HG02884 (cell line): ENCODE measurements around the gene FAM219A.
"Not testable (repeated sequence)": the region's sequence is repeated elsewhere in the genome, so short reads cannot be mapped to it uniquely, and the experiment has no call there.

Source experiments
- ATAC-seq: cut with Tn5 transposase; IDR thresholded peaks from one replicate; pipeline ENCODE4 v1.9.1; 2021; ENCODE audit warnings: mild to moderate bottlenecking, moderate library complexity; ENCODE audit not compliant: unreplicated experiment

Gene FAM219A

DNA sequence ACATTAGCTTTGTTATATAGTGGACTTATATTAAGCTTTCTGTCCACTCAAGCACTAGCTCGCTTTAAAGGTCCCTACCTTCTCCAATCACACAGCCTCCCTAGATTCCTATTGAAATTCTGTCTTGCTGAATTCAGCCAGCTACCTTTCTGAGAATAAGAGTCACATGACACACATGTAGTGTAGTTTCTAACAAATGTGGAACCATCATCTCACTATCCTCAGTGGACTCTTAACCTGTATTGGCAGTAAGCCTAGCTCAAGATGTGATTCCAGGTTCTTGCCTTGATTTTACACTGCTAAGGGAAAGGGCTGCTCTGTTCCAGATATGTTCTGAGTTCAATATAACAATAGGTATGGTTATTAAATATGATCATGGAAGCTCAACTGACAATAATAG, 11.4 kb downstream of the FAM219A start:
- ATAC-seq, result no peak

DNA sequence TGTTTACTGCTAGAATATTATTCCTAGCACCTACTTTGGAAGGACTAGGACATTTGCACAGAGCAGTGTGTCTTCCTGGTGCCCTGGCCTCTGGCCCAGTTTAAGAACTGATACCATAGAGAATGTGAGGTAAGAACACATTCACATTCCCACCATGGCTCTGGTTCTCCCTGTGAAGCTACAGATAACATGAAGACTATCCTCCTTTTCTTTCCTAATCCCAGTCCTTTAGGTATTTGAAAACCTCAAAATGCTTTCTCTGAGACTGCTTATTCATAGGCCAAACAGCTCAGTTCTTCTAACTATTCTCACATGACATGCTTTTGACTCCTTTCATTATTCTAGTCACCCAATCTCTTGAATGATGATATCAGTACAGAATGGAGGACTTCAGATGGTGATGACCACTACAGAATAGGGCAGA, 11.9 kb downstream of the FAM219A start:
- no peak for ATAC-seq

DNA sequence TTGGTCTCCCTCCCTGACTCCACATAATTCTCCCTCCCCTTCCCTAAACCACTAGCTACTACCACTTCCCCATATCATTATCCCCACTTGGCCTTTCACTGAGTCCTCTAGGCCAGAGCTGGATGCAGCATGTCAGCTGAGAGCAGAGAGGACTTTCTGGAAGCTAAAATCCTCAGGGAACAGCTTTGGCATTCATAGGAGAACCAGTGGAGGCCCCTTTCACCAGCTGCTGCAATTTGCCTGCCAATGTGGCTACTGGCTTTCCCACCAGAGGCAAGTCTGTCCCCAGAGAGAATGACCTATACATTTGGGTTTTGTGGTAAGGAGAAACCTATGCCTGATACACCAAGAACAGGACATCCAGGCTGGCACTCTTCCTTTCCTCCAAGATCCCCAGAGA, 14.4 kb downstream of the FAM219A start:
- ATAC-seq, result no peak

DNA sequence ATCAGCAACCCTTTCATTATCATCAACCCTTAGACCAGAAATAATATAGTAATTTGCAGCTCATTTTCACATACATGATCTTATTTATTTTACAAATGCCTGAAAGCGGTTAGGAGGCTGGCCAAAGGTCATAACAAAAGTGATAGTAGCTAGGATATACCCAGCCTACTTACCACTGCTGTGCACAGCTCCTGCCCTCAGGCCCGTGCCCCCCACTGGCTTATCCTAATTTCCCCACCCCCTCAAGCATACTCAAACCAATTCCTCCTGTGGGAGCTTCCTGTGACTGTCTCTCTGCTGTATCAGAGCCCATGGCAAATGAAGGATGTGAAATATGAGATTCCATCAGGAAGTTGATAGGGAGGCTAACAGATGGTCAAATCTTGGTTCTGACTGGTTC, 14.8 kb downstream of the FAM219A start:
- no peak for ATAC-seq

DNA sequence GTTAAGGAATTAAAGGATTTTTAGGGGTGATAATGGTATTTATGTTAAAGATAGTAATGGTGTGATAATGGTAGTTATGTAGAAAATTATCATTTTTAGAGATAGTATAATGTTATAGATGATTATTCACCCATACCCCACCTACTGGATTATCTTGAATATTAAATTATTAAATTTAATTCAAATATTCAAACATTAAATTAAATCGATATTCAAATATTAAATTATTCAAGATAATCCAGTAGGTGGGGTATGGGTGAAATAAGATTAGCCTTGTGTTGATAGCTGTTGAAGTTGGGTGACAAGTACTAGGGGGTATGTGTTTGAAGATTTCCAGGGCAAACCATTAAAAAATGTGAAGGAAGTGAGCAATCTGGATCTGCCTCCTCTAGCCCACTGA, 15.6 kb downstream of the FAM219A start:
- no peak for ATAC-seq

DNA sequence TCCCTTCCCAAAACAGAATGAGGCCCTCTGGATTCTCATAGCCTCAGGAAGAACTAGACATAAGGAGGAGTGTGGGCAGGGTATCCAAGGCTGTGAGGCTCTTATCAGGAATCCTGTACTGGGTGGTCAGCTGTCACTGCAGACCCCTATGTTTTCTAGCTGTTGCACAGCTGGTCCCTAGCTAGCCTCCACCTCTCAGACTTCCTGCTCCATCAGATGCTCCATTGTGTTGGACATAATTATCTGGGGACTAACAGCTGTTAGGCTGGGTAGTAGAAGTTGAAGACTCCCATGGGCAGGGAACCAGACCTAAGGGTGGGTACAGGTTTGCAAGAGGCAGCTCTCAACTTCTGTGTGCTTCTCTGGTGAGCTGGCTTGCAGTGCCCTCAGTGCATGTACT, 18.4 kb downstream of the FAM219A start:
- ATAC-seq, result no peak

DNA sequence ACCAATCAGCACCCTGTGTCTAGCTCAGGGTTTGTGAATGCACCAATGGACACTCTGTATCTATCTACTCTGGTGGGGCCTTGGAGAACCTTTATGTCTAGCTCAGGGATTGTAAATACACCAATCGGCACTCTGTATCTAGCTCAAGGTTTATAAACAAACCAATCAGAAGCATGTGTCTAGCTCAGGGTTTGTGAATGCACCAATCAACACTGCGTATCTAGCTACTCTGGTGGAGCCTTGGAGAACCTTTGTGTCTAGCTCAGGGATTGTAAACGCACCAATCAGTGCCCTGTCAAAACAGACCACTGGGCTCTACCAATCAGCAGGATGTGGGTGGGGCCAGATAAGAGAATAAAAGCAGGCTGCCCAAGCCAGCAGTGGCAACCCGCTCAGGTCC, 19.9 kb downstream of the FAM219A start:
- ATAC-seq, result not testable (repeated sequence)

DNA sequence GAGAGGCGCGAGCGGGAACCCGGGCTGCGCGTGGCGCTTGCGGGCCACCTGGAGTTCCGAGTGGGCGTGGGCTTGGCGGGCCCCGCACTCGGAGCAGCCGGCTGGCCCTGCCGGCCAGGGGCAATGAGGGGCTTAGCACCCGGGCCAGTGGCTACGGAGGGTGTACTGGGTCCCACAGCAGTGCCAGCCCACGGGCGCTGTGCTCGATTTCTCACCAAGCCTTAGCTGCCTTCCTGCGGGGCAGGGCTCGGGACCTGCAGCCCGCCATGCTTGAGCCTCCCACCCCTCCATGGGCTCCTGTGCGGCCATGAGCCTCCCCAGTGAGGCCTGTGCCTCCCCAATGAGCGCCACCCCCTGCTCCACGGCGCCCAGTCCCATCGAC, 20.5 kb downstream of the FAM219A start:
- not testable (repeated sequence) for ATAC-seq

DNA sequence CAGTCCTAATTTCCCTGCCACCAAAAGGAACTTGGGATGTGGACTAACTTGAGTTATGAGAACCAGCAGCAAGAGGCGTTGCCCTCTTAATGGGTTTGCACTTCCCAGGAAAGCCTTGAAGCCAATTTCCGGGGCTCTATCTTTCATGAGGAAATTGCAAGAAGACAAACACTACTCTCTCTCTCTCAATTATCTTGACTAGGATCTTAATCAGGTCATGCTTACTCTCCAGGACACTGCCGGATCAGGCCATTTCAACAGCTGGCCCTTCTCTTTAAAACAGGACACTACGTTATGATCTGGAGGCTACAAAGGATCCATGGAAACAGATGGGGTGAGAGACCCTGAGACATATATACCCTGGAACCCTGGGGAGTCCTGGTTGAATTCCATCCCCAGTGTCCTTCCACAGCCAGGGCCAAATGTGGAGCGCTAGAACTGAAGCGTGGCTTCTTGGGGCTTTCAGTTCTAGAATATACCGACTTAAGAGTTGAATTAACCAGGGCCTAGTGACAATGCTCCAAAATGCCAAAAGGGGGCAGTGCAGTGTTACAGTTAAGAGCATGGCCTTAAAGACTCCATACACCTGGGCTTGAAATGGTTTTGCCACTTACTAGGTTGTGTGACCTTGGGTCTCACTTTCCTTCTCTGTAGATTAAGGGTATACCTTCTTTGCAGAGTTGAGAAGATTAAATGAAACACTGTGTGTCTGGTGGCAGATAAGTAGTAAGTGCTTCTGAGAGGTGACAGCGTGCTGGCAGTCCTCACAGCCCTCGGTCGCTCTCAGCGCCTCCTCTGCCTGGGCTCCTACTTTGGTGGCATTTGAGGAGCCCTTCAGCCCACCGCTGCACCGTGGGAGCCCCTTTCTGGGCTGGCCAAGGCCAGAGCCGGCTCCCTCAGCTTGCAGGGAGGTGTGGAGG, 21.1 kb downstream of the FAM219A start:
- no peak for ATAC-seq

DNA sequence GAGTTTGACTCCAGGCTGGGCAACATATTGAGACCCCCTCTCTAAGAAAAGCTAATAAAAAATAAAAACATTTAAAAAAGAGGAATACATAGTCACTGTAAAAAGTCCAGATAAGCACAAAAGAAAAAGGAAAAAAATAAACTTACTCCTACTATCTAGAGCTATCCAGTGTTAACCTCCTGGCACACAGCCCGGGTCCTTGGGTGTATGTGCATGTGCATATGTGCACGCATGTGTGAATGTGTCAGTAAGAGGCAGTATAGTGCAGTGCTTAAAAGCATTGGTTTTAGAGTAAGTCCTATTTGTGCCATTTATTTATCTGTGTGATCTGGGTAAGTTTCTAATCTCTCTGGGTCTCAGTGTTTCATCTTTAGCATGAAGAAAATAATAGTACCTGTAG, 26.7 kb downstream of the FAM219A start:
- ATAC-seq, result no peak

DNA sequence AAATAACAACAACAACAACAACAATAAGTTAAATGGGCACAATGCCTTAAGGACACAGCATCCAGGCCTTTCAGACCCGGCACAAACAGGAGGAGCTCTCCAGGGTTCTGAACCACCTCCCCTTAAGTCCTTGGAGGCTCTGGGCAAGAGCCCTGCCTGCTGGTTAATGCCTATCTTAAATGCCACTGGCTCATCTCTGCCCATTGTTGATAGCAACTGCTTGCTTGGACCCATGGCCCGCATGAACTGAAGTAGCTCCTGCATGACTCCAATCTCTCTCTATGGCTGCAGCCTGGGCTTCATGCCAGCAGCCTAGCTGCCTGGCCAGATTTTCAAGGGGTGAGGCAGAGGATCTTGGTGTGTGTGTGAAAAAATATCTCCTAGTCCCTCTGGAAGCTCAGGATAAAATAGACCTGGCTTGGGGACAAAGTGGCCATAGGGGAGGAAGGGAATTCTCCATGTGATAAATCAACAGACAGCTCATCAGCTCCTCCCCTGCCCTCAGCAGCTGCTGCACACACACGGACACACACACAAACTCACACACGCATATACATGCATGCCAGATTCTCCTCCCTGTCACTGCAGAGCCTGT, 27.4 kb downstream of the FAM219A start:
- ATAC-seq, result no peak

DNA sequence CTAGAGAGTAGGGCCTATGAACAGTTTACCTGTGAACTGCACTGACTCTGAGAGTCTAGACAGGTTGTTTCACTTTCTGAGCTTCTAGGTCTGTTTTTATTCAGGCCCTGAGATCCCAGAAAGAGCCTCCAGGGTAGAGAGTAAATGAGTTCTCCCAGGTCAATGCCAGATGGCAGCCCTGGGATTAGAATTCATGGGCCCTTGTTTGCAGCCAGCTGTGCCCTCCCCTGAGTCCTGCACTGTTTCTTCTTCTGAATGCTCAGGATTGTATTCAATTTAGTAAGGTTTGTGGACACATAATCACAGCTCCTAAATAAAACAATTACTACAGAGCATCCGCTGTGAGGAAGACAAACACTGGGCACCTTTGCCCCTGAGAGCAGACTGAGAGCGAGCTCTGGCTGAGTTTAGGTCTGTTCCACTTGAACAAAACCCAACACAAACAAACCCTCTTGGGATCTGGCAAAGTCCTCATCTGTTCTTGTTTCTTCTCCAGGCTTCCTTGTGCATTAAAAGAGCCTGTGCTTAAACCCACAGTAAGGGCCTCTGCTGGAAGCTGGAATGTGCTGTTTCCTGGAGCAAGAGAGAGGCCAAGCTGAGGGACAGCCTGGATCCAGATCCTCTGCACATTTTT, 29.9 kb downstream of the FAM219A start:
- no peak for ATAC-seq

DNA sequence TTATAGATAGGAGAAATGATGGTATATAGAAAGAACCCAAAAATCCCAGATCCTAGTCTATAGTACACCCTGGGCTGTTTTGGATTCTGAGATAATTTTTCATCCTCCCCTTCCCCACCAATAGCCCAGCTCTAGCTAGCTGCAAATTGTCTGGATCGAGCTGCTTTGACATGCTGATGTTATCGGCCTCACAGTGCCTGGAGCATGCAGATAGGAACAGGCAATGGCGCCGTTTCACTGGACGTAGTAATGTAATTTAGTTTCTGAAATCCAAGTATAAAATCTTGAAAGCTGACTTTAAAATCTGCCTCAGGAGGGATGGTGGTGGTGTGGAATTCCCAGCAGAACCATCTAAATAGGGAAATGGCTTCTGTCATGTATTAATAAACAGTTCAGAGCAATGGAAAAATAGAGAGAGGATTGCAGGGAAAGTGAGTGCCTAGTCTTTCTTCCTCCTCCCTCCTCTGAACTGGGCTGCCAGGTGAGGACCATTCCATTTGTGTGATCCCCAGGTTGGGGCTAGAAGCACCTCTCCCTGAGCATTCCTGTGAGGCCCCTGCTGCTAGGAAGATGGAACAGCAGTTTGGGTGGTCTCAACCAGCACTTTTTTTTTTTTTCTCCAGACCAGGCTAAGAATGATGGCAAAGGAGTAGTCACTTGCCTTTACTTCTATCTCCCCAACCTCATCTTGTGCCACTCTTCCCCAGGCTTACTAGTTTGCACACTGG, 31.9 kb downstream of the FAM219A start:
- ATAC-seq, result no peak

DNA sequence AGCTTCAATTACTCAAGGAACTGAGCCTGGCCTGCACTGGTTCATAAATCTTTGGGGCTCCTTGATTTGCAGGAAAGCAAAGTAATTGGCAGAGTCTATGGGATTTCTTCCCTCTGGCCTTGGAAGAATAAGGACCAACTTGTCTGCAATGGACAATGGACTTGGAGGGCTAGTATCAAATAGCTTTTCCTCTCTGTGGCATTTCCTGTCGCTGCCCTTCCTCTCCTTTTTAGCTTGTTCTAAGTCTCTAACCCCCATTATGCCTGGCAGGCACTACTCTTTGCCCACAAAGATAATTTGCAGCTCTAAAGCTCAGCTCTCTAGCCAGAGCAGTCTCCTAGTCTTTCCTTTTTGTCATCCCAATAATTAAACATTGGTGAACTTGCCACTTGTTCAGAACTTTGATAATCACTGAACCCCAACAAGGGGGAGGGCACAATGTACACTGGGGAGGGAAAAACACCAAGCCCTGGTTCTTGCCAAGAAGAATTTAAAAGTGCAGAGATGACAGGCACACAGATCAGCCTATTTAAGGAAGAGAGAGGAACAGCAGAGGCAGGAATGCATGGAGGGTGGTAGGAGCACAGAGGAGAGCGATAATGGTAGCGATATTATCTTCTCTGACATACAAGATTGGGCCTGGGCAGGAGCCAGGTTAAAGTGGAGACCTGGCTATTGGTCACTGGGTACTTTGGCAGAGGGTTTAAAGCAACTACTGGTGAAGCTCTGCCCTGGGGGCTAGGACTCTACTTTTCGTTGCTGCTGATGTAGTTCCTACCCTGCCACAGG, 38.5 kb downstream of the FAM219A start:
- ATAC-seq, result no peak

DNA sequence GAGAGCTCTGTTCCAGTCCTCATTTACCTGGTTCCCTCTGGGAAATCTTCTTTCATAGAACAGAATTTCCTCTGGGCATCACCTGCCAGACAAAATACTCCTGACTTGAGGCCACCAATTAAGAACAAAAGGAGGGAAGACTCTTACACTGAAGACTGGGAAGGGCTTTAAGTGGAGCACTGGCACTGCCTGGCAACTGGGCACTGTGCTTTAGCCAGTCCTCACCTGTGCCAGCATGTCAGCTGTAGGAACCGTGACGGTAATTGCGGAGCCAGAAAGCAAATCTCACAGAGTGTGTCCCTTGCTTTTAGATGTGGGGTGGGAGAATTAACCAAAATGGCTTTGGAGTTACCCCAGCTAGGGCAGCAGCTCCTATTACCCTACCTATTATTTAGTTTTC, 40.6 kb downstream of the FAM219A start:
- no peak for ATAC-seq

DNA sequence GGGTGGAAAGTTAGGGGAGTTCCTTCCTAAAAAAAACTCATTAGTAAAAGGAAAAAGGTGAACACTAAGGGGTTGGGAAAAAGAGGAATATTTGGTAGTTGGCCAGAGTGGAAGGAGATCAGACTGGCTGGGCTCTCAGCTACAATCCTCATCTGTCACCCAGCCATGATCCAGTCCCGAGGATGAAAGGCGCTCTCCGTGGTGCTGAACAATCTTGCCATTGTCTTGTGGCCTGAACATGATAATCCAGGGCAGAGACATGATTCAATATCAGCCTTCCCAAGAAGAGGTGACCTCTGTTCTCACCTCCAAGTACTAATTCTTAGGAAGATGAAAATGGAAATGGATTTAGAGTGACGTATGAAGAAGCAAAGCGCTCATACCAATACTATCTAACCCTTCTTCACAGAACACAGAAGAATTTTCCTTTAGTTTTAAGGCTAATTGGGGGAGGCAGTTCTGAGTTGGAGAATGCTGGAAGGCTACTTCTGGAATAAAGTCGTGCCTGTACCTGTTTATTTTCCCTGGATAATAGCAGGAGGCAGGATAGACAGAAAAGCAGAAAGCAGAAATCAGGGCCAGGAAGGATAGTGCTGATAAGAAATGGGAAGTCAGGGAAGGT, 45.0 kb downstream of the FAM219A start:
- no peak for ATAC-seq

DNA sequence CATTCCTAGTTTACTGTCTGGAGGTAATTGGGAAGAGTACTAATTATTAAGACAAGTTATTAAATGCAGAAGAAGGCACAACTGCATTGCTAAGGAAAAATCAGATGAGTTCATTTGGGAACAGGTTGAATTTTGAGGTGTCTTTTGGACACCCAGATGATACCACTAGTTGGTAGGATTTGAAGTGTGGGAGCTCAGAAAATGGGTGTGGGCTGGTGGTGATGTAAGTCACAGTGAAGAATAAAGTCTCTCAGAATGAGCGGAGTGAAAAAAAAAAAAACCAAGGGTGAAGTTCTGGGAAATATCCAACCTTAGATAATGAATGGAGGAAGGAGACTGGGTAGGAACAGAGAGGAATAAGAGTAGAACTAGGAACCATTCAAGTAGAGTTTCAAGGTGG, 46.0 kb downstream of the FAM219A start:
- no peak for ATAC-seq

DNA sequence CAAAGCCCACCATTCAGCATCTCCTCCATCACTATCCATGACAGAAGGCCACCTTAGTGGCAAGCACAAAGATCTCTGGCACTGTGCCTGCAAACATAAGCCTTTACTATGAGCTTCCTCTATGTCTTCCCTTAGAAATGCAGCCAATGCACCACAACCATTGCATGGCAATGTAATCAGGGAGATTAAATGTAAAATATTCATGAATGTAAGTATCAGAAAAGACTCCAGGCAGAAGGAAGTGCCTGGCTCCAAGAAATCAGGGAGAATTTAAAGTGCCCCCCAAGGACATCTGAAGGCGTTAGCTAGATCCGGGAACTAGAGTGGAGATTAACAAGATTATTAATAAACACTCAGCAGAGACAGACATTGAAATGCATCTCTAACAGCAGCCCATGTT, 49.2 kb downstream of the FAM219A start:
- no peak for ATAC-seq

DNA sequence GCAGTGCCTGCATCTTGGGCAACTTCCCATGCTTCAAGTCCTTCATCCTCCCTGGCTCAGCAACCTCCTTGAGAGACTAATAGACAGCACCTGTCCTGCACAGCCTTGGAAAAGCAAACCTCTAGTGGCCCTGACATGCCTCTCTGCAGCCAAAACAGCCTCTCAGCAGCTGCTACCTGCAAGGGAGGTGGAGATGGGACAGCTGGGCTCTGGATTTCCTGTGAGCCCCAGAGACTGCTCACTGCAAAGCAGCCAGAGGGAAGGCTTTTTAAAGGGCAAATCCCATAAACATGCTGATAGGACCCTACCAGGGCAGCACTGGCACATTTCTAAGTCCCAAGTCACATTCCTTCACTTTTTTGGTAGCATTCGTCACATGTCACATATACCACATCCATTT, 50.2 kb downstream of the FAM219A start:
- ATAC-seq, result no peak

DNA sequence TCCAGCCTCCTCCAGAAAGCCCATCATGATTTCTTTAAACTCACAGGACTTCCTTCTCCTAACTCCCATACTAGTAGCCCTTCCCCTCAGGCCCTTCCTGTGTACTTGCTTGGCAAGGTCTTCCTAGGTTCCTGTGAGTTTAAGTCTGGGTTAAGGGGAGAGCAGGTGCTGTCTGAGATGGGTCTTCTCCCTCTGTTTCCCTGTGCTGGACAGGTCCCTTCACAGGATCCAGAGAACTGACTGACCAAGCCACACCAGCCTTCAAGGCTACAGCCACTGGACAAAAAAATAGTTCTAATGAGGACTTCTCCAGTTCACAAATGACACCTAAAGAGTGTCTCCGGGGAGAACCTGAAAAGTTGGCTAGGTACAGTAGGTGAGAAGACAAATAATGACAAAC, 52.2 kb downstream of the FAM219A start:
- ATAC-seq, result no peak
